Hypothalamus (tissue), 51 donors: ENCODE data around the gene DDX47.
A peak's percentile ranks its signal among the peaks of the same experiment; 100 is the strongest.
"Not testable (repeated sequence)": the region's sequence is repeated elsewhere in the genome, so short reads cannot be mapped to it uniquely, and the experiment has no call there.

Experiments used
- DNase-seq, 51 donors: peaks; one replicate each; lab custom pipeline; 2025; lab: John Stamatoyannopoulos, UW

DDX47 gene

DNA sequence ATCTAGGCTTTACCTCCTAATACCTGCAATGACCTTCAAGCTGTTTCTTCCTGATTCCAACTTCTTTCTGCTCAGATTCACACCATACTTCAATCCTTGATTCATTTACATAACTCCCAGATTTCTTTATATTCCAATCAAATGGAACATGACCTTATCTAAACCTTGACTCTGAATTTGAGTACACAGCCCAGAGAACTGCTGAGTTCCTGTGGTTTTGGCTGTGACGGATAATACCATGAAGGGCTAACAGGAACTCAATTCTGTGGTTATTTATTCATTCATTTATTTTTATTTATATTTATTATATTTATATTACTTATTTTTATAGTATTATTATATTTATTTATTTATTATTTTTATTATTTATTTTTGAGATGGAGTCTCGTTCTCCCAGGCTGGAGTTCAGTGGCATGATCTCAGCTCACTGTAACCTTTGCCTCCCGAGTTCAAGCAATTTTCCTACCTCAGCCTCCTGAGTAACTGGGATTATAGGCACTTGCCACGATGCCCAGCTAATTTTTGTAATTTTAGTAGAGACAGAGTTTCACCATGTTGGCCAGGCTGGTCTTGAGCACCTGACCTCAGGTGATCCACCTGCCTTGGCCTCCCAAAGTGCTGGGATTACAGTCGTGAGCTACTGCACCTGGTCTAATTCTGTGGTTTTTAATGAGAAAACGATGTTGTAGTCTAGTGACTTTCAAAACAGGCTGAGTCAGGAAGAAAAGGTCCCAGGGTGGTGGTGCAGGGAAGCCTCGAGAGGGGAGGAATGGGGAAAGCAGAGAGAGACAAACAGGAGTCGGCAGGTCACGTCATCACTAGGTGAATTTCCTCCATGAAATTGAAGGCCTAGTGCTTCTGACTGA lies 16.0 kb upstream of the DDX47 start:
- DNase-seq, result no peak

GRCh38 chr12:12797794-12798152 lies 15.4 kb upstream of the DDX47 start:
- DNase-seq, result no peak

DNA sequence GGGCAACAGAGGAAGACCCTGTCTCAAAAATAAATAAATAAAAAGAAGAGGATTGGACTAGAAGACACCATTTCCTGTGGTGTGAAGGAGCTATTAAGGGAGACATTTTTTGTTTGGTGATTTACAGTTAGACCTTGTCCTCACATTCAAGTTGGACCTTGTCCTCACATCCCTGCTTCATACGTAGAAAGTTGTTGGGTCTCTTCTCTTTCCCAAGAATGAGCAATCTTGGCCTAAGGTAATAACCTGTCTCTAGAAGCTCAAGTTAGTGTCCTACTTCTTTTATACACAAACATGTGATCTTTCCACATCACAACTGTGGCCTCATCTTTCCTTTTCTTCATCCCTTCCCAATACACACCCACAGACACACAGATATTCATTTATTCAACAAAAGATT lies 14.7 kb upstream of the DDX47 start:
- DNase-seq, result no peak

DNA sequence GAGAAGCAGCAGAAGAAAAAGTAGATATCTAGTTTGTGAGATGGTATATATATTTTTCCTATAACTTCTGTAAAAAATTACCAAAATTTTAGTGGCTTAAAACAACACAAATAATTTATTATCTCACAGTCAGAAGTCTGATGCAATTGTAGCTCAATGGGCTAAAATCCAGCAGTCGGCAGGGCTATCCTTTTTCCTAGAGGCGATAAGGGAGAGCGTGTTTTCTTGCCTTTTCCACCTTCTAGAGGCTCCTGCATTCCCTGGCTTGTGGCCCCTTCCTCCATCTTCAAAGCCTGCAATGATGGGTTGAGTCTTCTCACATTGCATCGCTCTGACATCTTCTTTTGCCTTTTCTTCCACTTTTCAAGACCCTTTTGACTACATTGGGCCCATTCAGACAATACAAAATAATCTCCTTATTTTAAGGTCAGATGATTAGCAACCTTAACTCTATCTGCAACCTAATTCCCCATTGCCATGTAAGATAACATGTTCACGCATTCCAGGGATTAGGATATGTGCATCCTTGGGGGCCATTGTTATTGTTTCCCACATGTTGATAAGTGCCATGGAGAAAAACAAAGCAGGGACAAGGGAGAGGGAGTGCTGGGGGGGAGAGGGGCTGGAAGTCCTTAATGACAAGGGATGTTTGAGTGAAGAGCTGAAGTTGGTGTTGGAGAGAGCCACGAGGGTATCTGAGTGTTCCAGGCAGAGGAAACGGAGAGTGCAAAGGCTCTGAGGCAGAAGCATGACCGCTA lies 13.8 kb upstream of the DDX47 start:
- no peak for DNase-seq

DNA sequence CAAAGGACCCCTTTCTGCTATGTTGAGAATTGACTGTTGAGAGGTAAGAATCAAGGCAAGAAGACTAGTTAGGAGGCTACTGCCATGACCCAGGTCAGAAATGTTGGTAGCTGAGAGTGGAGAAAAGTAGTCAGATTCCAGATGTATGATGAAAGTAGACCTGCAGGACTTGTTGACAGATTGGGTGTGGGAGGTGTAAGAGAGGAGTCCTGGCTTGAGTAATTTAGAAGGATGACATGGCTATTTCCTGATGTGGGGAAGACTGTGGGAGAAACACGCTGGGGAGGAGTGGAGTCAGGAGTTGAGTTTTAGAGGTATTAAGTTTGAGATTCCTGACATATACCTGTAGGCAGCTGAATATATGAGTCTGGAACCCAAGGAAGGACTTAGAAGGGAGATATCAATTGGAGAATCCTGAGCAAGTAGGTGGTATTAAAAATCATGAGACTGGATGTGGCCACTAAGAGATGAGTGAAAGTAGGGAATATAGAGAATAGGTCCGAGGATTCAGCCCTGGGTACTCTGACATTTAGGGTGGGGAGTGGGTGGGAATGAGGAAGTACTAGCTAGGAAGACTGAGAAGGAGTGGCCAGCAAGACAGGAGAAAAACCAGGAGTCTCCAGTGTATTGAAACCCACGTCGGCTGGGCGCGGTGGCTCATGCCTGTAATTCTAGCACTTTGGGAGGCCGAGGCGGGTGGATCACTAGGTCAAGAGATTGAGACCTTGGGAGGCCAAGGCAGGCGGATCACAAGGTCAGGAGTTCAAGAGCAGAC lies 12.6 kb upstream of the DDX47 start:
- DNase-seq, result no peak

DNA sequence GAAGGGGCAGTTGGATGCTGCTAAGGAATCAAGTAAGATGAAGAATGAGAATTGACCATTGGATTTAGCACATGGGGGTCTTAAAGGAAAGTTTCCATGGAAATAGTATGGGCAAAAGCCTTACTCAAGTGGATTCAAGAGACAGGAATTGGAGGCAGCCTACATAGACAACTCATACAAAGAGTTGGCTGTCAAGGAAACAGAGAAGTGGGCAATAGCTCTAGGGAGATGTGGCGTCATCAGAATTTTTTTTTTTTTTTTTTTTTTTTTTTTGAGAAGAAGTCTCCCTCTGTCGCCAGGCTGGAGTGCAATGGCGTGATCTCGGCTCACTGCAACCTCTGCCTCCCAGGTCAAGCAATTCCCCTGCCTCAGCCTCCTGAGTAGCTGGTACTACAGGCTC lies 11.5 kb upstream of the DDX47 start:
- not testable (repeated sequence) for DNase-seq

DNA sequence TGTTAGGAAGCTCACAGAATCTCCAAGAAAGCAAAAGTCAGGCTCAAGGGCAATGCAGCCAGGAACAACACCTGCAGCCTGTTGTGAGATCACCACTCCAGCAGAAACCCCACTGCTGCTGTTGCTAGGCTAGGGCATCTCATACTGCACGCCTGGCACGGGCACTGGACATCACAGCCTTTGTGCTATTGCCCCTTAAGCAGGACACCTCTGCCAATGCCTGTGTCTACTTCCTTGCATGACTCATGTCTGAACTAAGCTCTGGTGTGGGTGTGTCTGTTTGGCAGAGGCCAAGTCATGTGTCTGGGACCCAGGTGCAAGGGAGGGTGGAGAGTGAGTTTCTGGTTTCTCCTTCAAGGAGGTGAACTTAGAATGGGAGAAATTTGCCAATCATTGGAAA lies 10.0 kb upstream of the DDX47 start:
- peak in 11 of 51 donors; percentile 3 to 34 (median 14) for DNase-seq

DNA sequence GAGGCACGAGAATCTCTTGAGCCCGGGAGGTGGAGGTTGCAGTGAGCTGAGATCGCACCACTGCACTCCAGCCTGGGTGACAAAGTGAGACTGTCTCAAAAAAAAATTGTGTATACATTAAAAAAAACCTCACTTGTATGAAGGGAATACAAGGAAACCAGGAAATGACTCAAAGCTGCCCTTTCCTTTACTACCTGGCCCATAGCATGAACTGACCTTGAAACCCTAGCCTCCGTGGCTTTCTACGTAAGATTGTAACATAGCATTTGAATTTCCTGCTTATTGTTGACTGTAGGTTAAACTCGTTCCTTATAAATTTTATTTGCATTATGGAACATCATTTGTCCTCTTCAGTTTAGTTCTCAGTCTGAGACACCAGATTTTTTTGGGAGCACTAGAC lies 9.1 kb upstream of the DDX47 start:
- DNase-seq, result no peak

DNA sequence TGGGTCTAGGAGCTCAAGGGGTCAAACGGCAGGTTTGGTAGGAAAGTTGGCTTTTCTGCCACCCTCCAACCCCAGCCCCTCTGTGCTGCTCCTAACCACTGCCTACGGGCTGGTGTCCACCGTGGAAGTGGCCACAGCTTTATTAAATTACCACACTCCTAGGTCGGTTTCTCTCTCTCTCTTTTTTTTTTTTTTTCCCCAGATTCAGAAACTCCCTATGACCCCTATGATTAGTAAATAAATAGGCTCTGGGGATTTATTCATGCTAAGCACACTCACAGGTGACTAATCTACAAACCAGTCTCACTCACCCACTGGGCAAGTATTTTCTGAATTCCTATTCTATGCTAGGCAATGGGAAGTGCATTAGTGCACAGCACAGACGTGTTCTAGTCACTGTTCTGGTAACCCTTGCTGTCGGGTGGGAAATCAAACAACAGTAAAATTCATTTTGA lies 8.7 kb upstream of the DDX47 start:
- no peak for DNase-seq

DNA sequence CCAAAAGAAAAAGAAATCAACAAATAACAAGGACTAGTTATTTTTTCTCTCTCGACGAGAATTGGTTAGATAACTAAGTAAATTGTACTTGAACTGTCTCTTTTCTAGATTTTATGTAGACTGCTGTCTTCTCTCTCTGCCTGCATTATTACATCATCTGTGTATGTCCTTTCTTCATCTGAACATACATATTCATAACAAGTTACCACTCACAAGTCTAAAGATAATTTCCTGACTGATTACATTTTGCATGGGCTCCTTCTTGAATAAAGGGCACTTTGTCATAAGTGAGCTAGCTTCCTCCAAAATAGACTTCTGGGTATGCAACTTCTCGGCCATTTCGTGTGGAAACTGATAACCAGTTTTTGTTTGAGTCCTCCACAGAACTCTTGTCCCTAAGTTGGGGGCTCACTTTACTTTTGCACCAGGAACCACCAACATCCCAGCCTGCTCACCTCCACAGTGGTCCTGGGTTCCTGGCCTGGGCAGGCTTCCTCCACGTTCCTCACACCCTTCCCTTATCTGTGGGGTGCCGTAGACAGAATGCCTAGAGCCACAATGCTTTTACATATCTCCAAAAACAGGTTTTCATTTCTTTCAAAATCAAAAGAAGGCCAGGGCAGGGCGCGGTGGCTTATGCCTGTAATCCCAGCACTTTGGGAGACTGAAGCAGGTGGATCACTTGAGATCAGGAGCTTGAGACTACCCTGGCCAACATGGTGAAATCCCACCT lies 6.2 kb upstream of the DDX47 start:
- DNase-seq, result no peak

DNA sequence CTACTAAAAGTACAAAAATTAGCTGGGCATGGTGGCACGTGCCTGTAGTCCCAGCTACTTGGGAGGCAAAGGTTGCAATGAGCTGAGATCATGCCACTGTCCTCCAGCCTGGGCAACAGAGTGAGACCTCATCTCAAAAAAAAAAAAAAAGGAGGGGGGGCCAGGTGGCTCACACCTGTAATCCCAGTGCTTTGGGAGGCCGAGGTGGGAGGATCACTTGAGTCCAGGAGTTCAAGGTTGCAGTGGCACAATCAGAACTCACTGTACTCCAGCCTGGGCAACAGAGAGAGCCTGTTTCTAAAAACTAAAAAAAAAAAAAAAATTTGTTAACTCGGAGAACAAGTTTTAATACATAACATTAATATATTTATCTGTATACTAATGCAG lies 5.6 kb upstream of the DDX47 start:
- DNase-seq, result not testable (repeated sequence)

- peak in 8 of 51 donors; percentile 4 to 22 (median 10) for DNase-seq
Observed at GRCh38 chr12:12807970-12808702, 5.0 kb upstream of the DDX47 start.

- DNase-seq, result no peak
Observed at GRCh38 chr12:12810553-12811021, 2.6 kb upstream of the DDX47 start.

- peak in 1 of 51 donors; percentile 8 for DNase-seq
Observed at GRCh38 chr12:12811343-12811742, 1.8 kb upstream of the DDX47 start.

- no peak for DNase-seq
Observed at GRCh38 chr12:12812174-12812573, 972 bp upstream of the DDX47 start.

DNA sequence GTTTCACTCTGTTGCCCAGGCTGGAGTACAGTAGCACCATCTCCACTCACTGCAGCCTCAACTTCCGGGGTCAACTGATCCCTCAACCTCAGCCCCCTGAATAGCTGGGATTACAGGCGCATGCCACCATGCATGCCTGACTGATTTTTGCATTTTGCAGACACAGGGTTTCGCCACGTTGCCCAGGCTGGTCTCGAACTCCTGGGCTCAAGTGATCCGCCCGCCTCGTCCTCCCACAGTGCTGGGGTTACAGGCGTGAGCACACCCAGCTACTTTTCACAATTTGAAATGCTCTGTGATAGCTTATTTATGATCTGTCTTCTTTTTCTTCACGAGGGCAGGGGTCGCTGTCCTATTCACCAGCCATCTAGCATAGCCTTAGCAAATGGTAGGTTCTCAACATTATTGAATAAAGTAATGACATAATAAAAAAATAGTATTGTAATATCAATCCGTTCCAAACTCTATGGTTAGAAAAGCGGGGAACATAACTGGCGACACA lies 477 bp upstream of the DDX47 start:
- DNase-seq, result no peak

DNA sequence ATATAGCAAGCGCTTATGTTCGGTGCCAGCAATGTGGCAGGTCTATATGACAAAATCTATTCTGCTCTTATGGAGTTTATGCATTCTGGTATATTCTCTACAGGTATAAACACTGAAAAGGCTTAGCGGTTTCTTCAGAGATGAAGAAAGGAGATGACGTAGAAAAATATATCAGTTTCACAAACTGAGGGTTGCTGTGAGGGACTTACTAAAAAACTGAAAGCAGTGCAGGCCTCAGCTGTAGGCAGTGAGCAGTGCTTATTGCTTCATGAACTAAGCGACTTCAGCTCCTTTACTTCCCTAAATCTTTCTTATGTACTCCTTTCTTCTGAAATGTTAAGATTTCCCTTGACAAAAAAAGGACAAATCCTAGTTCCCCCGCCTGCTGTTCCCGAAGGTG lies 4.5 kb downstream of the DDX47 start:
- no peak for DNase-seq

GRCh38 chr12:12818701-12819100 lies 5.6 kb downstream of the DDX47 start:
- DNase-seq, result no peak

GRCh38 chr12:12819221-12819620 lies 6.1 kb downstream of the DDX47 start:
- DNase-seq, result no peak
